ENCODE results near the gene CHRDL1.

CHRDL1 gene

DNA sequence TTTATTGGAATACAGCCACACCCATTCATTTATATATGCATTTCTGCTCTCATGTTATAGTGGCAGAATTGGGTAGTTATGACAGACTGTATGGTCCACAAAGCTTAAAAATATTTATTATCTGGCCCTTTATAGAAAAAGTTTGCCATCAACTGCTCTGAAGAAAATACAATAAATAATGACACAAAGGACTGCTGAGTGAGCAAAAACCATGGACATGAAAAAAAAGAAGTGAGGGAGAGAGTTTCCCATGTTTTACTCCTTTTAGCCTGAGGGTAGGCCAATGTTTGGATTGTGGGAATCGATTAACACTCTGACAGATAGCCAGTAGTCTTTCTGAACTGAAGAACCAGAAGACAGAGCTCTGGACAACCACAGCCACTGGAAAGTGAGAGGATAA is 149.2 kb downstream of the CHRDL1 start:
- DNase-seq (ENCODE audit: low read depth, low spot score) = no peak
- no peak overlapping the region for H3K4me3 ChIP-seq (ENCODE audit: low read depth, low read length)
- in situ Hi-C loops (cut with HindIII; ENCODE audit: low sequenced_read_pairs) = no loop called here
- TF ChIP-seq, protein P1, sequence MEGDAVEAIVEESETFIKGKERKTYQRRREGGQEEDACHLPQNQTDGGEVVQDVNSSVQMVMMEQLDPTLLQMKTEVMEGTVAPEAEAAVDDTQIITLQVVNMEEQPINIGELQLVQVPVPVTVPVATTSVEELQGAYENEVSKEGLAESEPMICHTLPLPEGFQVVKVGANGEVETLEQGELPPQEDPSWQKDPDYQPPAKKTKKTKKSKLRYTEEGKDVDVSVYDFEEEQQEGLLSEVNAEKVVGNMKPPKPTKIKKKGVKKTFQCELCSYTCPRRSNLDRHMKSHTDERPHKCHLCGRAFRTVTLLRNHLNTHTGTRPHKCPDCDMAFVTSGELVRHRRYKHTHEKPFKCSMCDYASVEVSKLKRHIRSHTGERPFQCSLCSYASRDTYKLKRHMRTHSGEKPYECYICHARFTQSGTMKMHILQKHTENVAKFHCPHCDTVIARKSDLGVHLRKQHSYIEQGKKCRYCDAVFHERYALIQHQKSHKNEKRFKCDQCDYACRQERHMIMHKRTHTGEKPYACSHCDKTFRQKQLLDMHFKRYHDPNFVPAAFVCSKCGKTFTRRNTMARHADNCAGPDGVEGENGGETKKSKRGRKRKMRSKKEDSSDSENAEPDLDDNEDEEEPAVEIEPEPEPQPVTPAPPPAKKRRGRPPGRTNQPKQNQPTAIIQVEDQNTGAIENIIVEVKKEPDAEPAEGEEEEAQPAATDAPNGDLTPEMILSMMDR (IDR thresholded peaks at IDR 0.05; ENCODE audit: low read depth, low read length) = no peak

Measured in astrocyte of the spinal cord (primary cell).